Sigmoid colon (tissue), 4 donors: ENCODE measurements around the gene MESP2.

Experiments
- CTCF ChIP-seq, 4 experiments: fragments of 450-650 bp in 3 of 4; fragments of 200-600 bp in 1 of 4; IDR thresholded peaks; one replicate each; pipeline ENCODE4 v1.5.1; 2016 to 2019; ENCODE audit warnings: antibody characterized with exemption in 4 of 4, mild to moderate bottlenecking in 3 of 4, moderate library complexity in 2 of 4
- EP300 ChIP-seq, 4 donors: sonication (generic); formaldehyde crosslinking; IDR thresholded peaks; one replicate each; pipeline ENCODE4 v1.6.1; 2017; ENCODE audit warnings: antibody characterized with exemption in 4 of 4

GRCh38 chr15:89755701-89756100 is 20.4 kb upstream of the MESP2 start:
- TF ChIP-seq CTCF (IDR thresholded peaks at IDR 0.05) (no peak), EP300 (IDR thresholded peaks at IDR 0.05) (no peak)
